Activated CD4-positive, alpha-beta T cell treated with anti-CD3 and anti-CD28 coated beads, Interleukin-2, amount 50 U/mL, for 24 hours (primary cell): ENCODE measurements around the gene CHMP4A.
"Not testable (repeated sequence)": the region's sequence is repeated elsewhere in the genome, so short reads cannot be mapped to it uniquely, and the experiment has no call there.

Source experiments
- DNase-seq, 2 donors: peaks; one replicate each; pipeline ENCODE4 v3.0.0-alpha.2; 2020; ENCODE audit warnings: low read depth in 1 of 2, low spot score in 1 of 2

The CHMP4A gene

DNA sequence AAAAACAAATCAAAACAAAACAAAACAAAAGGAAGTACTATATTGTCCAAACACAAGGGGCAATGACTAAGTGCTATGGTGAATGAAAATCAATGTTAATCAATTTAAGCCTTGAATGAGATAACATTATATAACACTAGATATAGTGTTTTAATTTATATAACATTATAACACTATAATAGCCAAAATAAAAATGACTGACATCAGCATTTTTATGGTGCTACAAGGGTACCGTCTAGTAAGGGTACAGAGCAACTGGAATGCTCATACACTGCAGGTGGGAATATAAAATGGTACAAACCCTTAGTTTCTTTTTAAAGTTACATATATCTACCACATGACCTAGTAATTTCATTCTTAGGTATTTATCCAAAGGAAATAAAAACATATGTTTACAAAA lies 13.2 kb upstream of the CHMP4A start:
- DNase-seq, result no peak

DNA sequence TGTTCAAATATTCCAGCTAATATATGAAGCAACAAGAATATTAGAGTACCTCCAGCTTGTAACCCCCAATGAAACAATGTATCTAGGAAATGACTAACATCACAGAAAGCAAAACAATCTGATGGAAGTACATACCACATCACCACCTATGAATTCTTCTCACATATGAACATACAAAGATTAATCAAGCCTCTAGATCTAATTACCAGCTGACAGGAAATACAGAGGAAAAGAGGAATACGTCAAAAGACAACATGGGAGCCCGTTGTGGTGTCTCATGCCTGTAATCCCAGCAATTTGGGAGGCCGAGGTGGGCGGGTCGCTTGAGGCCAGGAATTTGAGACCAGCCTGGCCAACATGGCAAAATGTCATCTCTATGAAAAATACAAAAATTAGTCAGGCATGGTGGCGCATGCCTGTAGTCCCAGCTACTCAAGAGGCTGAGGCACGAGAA lies 11.4 kb upstream of the CHMP4A start:
- DNase-seq, result no peak

DNA sequence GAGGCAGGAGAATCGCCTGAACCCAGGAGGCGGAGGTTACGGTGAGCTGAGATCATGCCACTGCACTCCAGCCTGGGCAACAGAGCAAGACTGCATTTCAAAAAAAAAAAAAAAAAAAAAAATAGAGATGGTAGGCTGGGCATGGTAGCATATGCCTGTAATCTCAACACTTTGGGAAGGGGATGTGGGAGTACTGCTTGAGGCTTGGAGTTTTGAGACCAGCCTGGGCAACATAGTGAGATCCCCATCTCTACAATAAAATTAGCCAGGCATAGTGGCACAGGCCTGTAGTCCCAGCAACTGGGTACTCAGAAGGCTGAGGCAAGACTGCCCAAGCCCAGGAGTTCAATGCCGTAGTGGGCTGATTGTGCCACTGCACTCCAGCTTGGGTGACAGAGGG lies 9.7 kb upstream of the CHMP4A start:
- DNase-seq, result not testable (repeated sequence)

DNA sequence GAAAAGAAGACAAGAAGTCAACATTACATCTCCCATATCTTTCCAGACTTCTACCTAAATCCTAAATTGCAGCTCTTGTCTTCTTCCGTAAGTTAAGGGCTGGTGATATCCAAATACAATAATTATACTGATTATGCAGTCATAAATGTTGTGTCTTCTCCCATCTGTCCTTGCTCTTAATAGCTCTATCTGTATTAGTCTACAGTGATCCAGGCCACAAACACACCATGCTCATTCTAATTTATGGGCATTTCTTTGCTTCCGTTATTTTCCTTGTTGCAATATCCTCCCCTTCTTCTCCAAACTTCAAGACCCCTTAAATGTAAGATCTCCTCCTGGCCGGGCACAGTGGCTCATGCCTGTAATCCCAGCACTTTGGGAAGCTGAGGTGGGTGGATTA lies 6.2 kb upstream of the CHMP4A start:
- DNase-seq, result no peak

DNA sequence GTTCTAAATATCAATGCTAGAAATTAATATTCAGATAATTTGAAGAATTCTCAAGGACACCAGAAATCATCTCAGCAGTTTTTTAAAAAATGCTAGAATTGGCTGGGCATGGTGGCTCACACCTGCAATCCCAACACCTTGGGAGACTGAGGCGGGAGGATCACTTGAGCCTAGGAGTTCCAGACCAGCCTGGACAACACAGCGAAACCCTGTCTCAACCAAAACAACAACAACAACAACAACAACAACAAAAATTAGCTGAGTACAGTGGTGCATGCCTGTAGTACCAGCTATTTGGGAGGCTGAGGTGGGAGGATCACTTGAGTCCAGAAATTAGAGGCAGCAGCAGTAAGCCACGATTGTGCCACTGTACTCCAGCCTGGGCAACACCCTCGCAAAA lies 5.8 kb upstream of the CHMP4A start:
- no peak for DNase-seq

DNA sequence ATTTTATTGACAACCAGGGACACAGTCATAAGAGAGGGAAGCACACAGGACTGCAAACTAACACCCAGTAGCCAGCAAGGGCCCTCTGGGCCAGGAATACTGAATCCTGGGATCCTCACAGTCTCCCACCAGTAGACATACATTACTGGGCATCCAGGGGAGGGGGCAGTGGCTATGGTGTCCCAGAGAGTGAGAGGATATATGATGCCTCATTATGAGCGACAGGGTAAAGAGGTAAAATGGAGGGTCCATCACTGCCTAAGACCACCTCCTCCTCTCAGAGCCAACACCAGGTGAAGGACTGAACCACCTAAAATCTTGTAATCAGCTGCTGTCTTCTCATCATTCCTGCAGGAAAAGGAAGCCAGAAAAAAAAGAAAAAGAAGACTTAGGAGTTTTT lies 3.6 kb upstream of the CHMP4A start:
- not testable (repeated sequence) for DNase-seq

DNA sequence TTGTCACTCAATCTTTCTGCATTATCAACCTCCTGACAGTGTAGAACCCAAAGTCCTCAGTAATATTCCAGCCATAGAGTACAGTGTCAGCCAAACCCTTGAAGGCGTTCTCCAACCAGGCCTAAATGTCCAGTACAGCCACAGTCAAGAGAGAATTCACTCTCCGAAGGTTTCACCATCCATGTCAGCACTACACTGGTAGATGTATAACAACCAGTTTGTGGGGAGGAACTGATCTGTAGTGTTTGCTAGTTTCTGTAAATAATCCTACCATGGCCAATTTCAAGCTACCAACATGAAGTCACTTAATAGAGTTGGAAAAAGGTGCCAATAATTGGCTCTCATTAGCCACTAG lies 3.0 kb upstream of the CHMP4A start:
- DNase-seq, result no peak

DNA sequence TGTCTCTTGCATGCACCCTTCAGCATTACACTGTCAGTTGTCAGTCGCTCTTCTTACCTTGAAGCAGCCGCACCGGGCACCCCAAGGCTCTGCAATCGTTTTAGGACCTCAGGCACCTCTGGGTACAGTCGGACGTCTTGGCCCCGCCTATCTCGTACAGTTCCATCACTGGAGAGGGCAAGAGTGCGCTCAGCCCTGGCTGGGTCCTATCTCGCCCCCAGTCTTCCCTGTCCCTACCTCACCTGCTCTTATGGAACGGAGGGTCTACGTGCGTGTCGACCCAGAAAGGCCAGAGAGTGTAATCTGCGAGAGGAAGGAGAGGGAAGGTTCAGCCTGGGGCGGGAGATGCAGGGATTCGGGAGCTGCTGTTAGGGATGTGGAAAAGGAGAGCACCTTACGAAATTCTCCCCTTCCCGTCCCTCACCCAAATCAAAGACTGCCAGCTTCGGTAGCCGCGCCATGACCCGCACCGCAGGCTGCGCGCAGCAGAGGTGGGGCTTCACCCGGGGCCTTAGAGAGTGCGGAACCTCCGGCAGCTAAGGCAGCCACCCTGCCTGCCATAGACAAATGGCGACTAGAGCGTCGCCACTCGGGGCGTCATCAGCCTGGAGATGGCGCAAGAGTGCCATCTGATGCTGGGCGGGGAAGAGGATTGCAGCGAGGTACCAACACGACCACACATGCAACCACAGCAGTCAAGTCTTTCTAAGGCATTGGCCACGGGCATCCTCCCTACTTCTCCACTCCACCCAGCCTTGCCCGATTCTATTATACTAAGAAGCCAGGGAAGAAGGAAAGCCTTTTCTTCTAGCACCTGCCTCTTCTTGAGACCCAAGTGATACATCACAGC lies 2.4 kb upstream of the CHMP4A start, which contains the start of gene MDP1:
Gene MDP1 (minus strand): TSS at position 572 of the 850 bp plus-strand sequence. CDS start 111 bp downstream, at position 461.
- peak; percentile 54 to 75 for DNase-seq

DNA sequence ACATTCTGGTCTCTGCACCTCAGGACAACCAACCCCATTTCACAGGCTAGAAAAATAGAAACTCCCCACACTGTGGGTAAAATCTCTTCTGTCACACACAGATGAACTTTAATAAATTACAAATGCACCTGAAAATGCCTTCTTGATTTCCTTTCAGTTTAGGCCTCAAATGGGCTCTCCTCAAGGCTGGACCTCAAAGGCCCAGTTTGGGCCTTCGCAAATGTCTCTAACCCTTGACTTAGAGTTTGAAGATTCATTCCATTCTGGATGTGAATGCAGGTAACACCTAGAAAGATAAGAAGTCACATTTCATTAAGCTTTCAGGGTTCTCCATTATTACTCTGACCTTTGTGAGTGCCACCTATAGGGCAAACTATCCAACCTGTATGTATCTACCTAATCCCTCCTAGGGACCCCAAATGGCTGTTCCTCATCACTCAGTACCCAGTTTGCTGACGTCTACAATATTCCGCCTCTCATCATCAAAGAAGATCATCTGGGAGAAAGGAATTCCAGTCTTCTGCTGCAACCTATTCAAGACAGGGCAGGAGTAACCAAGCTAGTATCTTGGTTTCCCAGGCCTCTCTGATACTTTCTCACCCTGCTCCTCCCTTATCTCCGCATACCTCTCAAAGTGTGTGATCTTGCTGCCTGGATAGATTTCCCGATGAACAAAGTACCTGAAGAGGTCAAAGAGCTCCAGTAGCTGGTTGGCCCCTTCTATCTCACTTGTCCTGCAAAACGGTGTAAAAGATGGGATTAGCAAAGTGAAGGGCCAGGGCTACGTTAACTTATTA lies 776 bp upstream of the CHMP4A start:
- DNase-seq, result no peak

DNA sequence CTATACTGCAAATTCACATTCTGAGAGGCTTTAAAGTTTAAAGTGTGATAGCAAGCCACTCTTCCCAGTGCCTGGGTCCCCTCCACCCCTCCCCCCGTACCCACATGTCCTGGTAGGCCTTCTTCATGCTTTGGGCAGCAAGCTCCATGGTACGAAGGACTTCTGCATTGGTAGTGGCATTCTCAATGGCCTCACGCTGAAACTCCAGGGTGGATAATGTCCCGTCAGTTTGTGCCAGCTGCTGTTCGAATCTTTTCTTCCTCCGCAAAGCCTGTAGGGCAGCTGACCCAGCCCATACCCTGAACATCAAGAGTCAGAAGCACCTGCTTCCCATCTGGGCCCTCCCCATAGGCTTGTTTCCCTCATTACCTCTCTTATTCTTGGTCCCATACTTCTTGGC lies 2.0 kb downstream of the CHMP4A start:
- DNase-seq, result no peak

DNA sequence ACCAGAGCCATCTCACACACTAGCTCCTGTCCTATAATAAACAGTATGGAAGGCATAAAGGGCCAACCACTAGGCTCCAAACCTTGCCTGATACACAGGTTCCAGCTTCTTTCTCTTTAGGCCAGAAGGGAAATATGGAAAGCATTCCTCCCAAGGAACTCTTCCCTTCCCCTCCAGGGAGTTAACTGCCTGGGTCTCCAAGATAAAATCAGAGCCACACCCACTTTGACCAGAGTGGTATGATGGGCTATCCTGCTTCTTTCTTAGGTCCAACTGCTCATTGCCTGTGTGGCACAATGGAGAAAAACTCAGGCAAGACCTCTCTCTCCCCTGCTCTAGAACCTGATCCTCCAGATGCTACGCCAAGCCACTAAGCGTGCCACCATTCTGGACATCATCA lies 5.7 kb downstream of the CHMP4A start:
- DNase-seq, result no peak

DNA sequence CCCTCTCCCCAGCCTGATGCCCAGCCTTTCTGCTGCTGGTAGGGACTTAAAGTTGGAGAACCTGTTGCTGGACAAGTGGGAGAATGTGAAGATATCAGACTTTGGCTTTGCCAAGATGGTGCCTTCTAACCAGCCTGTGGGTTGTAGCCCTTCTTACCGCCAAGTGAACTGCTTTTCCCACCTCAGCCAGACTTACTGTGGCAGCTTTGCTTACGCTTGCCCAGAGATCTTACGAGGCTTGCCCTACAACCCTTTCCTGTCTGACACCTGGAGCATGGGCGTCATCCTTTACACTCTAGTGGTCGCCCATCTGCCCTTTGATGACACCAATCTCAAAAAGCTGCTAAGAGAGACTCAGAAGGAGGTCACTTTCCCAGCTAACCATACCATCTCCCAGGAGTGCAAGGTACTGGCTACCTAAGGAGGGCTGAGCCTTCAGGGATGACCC lies 6.2 kb downstream of the CHMP4A start:
- no peak for DNase-seq

DNA sequence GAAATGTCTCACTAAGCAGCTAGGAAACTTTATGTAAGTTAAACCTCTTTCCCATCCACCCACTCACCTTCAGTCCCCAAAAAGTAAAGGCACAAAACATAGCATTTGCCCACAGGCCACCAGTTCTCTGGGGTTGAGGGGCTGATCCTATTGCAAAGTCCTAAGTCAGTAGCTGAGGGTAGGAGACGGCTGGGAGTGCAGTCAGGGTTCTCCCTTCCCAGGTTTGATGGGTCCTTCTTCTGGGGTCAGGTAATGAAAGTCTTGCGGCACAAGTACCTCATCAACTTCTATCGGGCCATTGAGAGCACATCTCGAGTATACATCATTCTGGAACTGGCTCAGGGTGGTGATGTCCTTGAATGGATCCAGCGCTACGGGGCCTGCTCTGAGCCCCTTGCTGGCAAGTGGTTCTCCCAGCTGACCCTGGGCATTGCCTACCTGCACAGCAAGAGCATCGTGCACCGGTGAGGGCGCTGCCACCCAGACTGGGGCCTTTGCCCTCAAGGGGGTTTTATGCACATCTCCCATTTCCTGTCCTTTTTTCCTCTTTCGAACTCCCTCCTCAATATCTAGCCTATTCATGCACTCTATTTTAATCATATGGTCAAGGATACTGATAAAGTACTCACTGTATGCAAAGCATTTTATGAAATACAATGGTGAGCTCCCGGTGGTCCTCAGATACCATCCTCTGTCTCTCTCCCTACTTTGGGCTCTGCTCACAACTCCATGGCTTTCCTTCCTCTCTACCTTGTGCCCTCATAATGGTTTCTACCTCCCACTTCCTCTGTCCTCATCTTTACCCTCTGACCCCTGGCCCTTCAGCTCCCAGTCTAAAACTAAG lies 6.8 kb downstream of the CHMP4A start:
- no peak for DNase-seq

DNA sequence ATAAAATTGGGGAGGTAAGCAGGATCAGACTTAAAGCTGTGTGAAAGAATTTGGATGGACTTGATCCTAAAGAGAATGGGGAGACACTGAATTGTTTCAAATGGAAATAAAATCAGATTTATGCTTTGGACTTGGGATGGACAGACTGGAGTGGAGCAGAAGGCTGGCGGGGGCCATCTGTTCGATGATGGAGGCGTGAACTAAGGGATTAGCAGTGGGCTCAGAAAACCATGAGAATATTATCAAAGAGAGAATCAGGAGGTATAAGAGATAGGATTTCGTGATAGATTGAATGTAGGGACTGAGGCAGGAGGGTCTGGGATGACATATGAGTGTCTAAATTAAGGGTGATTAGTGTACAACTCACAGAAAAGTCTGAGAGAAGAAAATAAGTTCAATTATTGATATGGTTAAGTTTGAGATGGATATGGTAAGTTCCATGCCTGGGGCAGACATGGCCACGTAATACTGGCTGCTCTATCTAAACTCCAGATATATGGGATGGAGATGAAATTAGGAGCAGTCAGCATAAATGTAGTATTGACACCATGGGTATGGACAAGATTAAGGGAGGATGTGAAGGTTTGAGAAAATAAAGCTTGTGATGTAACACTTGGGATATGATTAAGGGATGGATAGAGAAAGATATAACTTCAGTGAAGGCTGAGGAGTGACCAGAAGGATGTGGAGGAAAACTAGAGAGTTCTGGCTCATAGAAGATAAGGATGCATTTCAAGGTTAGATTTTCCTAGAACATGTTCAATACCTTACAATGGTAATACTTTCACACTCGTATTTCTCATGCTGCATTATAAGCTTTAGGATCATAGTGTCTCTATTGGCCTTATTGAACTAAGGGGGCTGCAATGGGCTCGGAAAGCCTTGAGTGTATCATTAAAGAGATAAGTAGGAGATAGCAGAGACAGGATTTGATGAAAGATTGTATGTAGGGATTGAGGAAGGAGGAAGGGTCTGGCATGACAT lies 8.8 kb downstream of the CHMP4A start:
- no peak for DNase-seq

DNA sequence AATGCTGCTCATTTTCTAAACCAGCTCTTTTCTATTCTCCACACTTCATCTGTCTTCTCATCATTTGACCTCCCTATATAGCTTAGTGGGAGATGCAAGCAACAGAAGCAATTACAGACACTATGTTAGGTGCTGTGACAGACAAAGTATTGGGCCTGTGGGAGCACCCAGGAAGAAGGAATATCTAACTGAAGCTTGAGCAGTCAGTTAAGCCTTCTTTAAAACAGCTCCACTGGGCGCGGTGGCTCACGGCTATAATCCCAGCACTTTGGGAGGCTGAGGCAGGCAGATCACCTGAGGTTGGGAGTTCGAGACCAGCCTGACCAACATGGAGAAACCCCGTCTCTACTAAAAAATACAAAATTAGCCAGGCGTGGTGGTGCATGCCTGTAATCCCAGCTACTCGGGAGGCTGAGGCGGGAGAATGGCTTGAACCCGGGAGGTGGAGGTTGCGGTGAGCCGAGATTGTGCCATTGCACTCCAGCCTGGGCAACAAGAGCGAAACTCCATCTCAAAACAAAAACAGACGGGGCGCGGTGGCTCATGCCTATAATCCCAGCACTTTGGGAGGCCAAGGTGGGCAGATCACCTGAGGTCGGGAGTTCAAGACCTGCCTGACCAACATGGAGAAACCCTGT lies 9.9 kb downstream of the CHMP4A start:
- DNase-seq, result not testable (repeated sequence)

DNA sequence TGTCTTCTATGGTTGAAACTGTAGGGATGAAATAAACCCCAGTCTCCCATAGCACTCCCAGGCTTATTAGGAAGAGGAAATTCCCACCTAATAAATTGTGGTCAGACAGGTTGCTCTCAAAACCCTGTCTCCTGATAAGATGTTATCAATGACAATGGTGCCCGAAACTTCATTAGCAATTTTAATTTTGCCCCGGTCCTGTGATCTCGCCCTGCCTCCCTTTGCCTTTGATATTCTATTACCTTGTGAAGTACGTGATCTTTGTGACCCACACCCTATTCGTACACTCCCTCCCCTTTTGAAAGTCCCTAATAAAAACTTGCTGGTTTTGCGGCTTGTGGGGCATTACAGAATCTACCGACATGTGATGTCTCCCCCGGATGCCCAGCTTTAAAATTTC lies 10.8 kb downstream of the CHMP4A start:
- DNase-seq, result not testable (repeated sequence)

DNA sequence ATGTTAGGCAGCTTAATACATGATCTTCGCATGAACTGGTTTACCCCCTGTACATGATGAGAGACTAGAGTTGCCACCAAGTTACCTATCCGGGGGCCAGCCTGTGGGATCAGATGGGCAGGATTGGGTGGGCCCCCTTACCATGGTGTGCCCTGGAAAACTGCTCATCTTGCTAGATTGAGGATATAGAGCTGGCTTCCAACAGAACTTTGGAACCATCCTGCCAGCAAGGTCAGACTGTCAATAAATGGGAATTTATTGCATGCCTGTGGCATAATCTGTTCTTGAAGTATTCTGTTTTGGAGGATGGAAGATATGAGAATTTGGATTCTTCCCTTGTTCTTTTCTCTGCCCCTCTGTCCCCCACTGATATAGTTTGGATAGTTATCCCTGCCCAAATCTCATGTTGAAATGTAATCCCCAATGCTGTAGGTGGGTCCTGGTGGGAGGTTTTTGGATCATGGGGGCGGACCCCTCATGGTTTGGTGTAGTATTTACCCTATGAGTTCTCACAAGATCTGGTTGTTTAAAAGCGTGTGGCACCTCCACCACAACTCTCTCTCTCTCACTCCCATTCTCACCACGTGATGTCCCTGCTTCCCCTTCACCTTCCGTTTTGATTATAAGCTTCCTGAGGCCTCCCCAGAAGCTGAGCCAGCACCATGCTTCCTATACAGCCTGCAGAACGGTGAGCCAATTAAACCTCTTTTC lies 14.3 kb downstream of the CHMP4A start:
- DNase-seq, result no peak

DNA sequence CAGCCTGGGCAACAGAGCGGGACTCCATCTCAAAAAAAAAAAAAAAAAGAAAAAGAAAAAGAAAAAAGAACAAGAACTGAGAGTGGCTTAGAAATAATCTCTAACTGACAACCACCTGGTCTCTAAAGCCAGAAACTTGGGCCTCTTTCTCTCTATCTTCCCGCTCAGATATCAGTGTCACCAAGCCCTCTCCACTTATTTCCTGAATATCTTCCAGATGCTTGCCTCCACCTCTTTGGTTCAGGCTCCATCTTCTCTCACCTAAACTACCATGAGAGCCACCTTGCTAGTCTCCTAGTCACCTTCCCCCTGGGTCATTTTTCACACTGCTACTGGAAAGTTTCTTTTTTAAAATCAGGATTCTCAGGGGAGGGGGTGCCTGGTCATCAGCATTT lies 16.2 kb downstream of the CHMP4A start:
- no peak for DNase-seq
